GM12865 (cell line): ENCODE measurements around the gene MTF1.

ENCODE experiments used
- DNase-seq: peaks from one replicate; pipeline ENCODE4 v3.0.0; 2010; ENCODE audit warnings: low read depth
- H3K4me3 ChIP-seq: 2 replicates; pipeline ENCODE4 v1.5.1; 2011; ENCODE audit warnings: mild to moderate bottlenecking, low read depth, low read length, control low read depth
- TF ChIP-seq, protein P1 (sequence below): IDR thresholded peaks from 2 replicates; pipeline ENCODE4 v1.5.1; 2011; ENCODE audit warnings: low read length, control low read depth, low read depth, inconsistent platforms; ENCODE audit not compliant: insufficient read depth; ENCODE audit errors: missing control alignments

The MTF1 gene

GRCh38 chr1:37817481-37817880 is 41.9 kb downstream of the MTF1 start:
- H3K4me3 ChIP-seq: no peak overlapping the region
- TF ChIP-seq, protein P1, sequence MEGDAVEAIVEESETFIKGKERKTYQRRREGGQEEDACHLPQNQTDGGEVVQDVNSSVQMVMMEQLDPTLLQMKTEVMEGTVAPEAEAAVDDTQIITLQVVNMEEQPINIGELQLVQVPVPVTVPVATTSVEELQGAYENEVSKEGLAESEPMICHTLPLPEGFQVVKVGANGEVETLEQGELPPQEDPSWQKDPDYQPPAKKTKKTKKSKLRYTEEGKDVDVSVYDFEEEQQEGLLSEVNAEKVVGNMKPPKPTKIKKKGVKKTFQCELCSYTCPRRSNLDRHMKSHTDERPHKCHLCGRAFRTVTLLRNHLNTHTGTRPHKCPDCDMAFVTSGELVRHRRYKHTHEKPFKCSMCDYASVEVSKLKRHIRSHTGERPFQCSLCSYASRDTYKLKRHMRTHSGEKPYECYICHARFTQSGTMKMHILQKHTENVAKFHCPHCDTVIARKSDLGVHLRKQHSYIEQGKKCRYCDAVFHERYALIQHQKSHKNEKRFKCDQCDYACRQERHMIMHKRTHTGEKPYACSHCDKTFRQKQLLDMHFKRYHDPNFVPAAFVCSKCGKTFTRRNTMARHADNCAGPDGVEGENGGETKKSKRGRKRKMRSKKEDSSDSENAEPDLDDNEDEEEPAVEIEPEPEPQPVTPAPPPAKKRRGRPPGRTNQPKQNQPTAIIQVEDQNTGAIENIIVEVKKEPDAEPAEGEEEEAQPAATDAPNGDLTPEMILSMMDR: no peak
- DNase-seq: no peak

DNA sequence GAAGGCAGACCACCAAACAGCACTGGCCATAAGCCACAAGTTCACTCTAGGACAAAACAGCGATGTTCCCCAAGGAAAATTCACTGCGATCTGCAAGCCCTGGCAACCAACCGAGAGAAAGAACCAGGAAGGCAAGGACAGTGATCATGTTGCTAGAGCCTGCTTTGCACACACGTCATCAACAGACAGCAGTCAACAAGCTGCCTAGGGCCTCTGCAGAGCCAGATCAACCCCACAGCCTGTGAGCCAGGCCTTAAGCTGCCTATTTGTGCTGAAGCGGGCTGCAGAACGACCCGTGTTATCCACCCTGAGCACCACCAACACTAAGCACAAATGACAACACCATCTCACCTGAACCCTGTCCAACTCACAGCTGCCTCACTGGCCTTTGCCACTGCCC is 45.1 kb downstream of the MTF1 start:
- no peak for DNase-seq
- TF ChIP-seq, protein P1: no peak
- no peak overlapping the region for H3K4me3 ChIP-seq

- TF ChIP-seq, protein P1: no peak
- H3K4me3 ChIP-seq: no peak overlapping the region
- DNase-seq: no peak
These were observed 45.8 kb downstream of the MTF1 start for GRCh38 chr1:37813529-37814145.

DNA sequence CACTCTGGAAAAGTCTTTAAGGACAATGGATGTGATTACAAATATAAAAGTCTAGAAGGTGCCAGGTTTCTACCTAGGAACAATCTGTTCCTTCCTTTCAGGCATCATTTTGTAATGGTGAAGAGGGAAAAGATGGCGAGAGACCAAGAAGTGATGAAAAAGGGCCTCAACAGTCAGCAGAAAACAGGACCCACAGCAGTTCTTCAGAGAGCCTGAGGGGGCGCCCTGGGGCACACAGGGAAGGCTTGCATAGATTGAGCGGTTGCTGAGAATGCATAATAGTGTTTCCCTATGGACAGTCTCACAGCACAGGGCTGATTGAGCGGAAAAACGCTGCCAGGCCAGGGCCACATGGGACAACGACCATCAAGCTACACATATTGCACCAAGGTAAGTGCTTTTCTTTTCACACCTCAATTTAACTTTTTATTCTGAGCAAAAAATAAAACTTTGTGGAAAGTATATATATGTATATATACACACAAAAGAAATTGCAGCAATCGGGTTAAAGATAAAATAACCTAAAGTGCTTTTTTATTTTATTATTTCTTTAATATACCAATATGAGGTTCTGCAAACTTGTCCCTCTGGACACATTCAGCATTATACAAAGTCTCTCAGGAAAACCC is 48.3 kb downstream of the MTF1 start:
- TF ChIP-seq, protein P1: peak; percentile 95
- DNase-seq: peak; percentile 79
- no peak overlapping the region for H3K4me3 ChIP-seq

GRCh38 chr1:37809942-37810341 is 49.5 kb downstream of the MTF1 start:
- no peak for DNase-seq
- H3K4me3 ChIP-seq: no peak overlapping the region
- TF ChIP-seq, protein P1: no peak

GRCh38 chr1:37808369-37809319 is 50.7 kb downstream of the MTF1 start:
- no peak for DNase-seq
- H3K4me3 ChIP-seq: peak overlapping the region; percentile 85
- TF ChIP-seq, protein P1: no peak
